ENCODE results near the gene RDH8.

DNA sequence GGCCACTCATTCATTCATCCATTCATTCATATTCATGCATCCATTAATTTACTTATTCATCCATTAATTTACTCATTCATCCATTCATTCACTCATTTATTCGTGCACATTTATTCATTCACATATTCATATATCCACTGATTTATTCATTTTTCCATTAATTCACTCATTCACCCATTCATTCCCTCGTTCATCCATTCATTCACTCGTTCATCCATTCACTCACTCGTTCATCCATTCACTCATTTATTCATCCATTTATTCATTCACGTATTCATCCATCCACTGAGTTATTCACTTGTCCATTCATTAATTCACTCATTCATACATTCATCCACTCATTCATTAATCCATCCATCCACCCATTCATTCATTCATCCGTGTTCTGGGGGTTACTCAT is 41.2 kb upstream of the RDH8 start:
- TF ChIP-seq, protein P1, sequence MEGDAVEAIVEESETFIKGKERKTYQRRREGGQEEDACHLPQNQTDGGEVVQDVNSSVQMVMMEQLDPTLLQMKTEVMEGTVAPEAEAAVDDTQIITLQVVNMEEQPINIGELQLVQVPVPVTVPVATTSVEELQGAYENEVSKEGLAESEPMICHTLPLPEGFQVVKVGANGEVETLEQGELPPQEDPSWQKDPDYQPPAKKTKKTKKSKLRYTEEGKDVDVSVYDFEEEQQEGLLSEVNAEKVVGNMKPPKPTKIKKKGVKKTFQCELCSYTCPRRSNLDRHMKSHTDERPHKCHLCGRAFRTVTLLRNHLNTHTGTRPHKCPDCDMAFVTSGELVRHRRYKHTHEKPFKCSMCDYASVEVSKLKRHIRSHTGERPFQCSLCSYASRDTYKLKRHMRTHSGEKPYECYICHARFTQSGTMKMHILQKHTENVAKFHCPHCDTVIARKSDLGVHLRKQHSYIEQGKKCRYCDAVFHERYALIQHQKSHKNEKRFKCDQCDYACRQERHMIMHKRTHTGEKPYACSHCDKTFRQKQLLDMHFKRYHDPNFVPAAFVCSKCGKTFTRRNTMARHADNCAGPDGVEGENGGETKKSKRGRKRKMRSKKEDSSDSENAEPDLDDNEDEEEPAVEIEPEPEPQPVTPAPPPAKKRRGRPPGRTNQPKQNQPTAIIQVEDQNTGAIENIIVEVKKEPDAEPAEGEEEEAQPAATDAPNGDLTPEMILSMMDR (IDR thresholded peaks at IDR 0.05; ENCODE audit: poor library complexity): no peak
- no peak for TF ChIP-seq EZH2 (IDR thresholded peaks at IDR 0.05; ENCODE audit: borderline replicate concordance)
